Cardiac septum (tissue), 1 donor: ENCODE measurements around the gene SRSF3. TPM values are rescaled to one million over a fixed set of nuclear protein-coding genes. Genes with fewer than 3 reads are reported as not detected.

Experiments
- DNase-seq: peaks from one replicate; pipeline ENCODE4 v3.0.0-alpha.2; 2020; ENCODE audit warnings: low spot score
- intact Hi-C: fragments of 100-400 bp; cut with DNase I; formaldehyde crosslinking; loops from one replicate; pipeline ENCODE4 v1.14.0; 2022
- total RNA-seq: library from RNA; stranded (reverse); fragmentation: NEBNext Ultra II Directional; extraction: Animal tissue kit (Norgen Biotek cat#: 25700); gene quantifications from one replicate; pipeline ENCODE4 v1.2.1, GENCODE V29; 2021
- donor health status: DM: no; HTN: no; CAD: no.

The SRSF3 gene
- total RNA-seq, 1 donor from 2014 or later, result 148 TPM

GRCh38 chr6:36616893-36617521, 22.8 kb downstream of the SRSF3 start:
- DNase-seq, result peak; percentile 73
- intact Hi-C loops, result loop anchor here (5.0 to 10.0 kb wide), 2 partner anchors 218 to 235 kb away; partner anchors contain the start of gene CPNE5

GRCh38 chr6:36618366-36619355, 24.5 kb downstream of the SRSF3 start:
- intact Hi-C loops, result loop anchor here (5.0 to 10.0 kb wide), 2 partner anchors 216 to 234 kb away; partner anchors contain the start of gene CPNE5
- DNase-seq, result no peak

GRCh38 chr6:36621371-36621855, 27.3 kb downstream of the SRSF3 start:
- no peak for DNase-seq
- intact Hi-C loops, result loop anchor here (5.0 kb wide), 1 partner anchor 136 kb away; no protein-coding TSS in a partner anchor

GRCh38 chr6:36622901-36623546, 28.9 kb downstream of the SRSF3 start:
- intact Hi-C loops, result loop anchor here (1.0 to 5.0 kb wide), 3 partner anchors 57 to 134 kb away; no protein-coding TSS in a partner anchor
- no peak for DNase-seq

GRCh38 chr6:36623547-36624459, 29.6 kb downstream of the SRSF3 start:
- intact Hi-C loops, result loop anchor here (1.0 to 5.0 kb wide), 3 partner anchors 56 to 133 kb away; no protein-coding TSS in a partner anchor
- peak; percentile 90 for DNase-seq

- no peak for DNase-seq
Observed at GRCh38 chr6:36624461-36625157, 30.4 kb downstream of the SRSF3 start.

DNA sequence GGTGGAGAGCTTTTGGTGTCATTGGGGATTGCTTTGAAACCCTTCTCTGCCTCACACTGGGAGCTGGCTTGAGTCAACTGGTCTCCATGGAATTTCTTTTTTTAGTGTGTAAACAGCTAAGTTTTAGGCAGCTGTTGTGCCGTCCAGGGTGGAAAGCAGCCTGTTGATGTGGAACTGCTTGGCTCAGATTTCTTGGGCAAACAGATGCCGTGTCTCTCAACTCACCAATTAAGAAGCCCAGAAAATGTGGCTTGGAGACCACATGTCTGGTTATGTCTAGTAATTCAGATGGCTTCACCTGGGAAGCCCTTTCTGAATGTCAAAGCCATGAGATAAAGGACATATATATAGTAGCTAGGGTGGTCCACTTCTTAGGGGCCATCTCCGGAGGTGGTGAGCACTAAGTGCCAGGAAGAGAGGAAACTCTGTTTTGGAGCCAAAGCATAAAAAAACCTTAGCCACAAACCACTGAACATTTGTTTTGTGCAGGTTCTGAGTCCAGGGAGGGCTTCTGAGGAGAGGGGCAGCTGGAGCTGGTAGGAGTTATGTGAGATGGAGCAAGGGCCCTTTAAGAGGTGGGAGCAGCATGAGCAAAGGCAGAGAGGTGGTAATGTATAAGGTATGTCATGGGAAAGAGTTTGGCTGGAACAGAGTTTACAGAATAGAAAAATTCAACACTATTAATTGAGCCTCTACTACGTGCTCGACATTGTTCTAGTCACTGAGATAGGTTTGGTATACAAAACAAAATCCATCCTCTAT, 31.2 kb downstream of the SRSF3 start:
- DNase-seq, result no peak
- intact Hi-C loops, result no loop called here

More at GRCh38 chr6:36624461-36625157, 30.4 kb downstream of the SRSF3 start:
- intact Hi-C loops, result loop anchor here (5.0 kb wide), 1 partner anchor 133 kb away; no protein-coding TSS in a partner anchor

DNA sequence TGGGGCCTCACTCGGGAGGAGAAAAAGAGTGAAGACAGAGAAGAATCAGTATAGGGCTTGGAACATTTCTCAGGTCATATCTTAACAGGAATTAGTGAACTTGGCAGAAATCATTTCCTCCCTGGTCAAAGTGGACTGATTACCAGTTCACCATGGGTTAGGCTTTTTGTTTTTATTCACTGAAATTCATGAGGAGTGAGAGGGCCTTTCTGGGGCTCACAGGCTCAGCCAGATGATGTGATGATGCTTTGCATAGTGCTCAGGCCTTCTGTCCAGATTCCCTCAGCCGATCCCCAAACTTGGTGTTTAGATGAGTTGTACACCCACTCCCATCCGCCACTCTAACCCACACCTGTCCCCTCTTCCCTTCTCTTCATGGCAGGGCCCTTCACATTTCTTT, 32.5 kb downstream of the SRSF3 start:
- intact Hi-C loops, result no loop called here
- no peak for DNase-seq

DNA sequence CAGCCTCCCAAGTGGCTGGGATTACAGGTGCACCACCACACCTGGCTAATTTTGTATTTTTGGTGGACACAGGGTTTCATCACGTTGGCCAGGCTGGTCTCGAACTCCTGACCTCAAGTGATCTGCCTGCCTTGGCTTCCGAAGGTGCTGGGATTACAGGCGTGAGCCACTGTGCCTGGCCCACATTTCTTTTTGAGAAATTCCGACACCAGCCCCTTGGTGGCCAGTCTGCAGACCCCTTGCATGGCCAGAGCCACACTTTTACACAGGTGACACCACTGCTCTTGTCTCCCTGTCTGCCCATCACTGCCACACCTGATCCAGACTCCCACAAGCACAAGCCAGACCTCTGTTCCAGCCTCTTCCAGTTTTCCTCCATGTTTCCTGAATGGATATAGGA, 33.0 kb downstream of the SRSF3 start:
- intact Hi-C loops, result no loop called here
- no peak for DNase-seq

DNA sequence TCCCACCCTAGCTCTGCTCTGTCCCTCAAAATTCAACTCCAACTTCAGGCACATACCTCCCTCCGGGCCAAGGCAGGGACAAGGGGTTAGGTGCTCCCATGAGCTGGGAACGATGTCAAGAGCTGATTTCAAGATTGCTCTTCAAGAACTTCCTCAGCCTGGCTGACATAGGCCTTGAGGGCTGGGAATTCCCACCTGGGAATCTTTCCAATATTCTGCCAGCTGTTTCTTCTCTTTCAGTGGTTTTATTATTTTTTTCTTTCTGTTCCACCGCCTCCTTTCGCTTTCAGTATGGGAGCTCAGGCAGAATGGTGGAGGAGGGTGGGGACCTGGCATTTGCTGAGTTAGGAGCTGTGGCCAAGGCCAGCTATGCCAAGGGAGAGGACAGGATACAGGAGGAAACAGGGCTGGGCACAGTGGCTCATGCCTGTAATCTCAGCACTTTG, 33.7 kb downstream of the SRSF3 start:
- DNase-seq, result no peak
- intact Hi-C loops, result no loop called here

GRCh38 chr6:36629784-36630183, 35.6 kb downstream of the SRSF3 start:
- DNase-seq, result no peak
- intact Hi-C loops, result no loop called here

DNA sequence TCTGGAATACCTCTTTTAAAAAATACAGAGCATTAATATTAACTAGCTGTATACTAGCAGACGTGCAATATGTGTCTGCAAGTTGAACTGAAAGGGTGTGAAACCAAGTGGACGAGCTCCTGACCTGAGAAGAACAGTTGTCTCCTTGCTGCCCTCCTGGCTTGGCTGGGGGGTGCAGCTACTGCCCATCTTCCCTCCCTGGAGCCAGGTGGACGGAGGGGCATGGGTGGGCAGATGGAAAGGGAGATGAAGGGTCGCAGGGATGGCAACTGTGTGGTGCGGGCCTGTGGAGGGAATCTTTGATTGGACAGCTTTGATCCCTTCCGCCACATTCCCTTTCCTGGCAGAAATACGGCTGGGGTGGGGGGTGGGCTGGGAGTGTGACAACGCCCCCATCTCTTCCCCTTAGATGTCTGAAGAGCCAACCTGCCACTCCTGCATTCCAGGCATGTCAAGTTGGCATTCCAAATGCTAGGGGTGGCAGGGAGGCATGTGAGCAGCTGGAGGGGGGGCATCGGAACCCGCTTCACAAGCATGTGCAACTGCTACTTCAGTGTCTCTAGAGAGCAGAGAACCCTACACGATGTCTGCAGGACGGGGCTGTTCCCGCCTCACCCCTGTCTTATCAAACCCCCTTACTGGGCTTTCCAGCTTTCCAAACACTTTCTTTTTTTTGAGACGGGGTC, 37.3 kb downstream of the SRSF3 start:
- no peak for DNase-seq

GRCh38 chr6:36633370-36633769, 39.2 kb downstream of the SRSF3 start:
- no peak for DNase-seq
- intact Hi-C loops, result no loop called here

More for the DNA sequence above, 37.3 kb downstream of the SRSF3 start:
- intact Hi-C loops, result no loop called here

GRCh38 chr6:36633915-36634314, 39.8 kb downstream of the SRSF3 start:
- DNase-seq, result peak; percentile 84

GRCh38 chr6:36634317-36635108, 40.4 kb downstream of the SRSF3 start:
- no peak for DNase-seq
- intact Hi-C loops, result no loop called here

More at GRCh38 chr6:36633915-36634314, 39.8 kb downstream of the SRSF3 start:
- intact Hi-C loops, result no loop called here

GRCh38 chr6:36636283-36636682, 42.1 kb downstream of the SRSF3 start:
- intact Hi-C loops, result no loop called here
- DNase-seq, result no peak
